RWPE1 (cell line): ENCODE data around the gene RERG.
"Not testable (repeated sequence)": the region's sequence is repeated elsewhere in the genome, so short reads cannot be mapped to it uniquely, and the experiment has no call there.

Experiments
- CTCF ChIA-PET: fragments of 350-600 bp; sonication (Branson Sonifier 250); formaldehyde crosslinking; extraction: SDS; loops from one replicate; lab custom pipeline; 2021; lab: Yijun Ruan, JAX
- POLR2A ChIA-PET: fragments of 400-600 bp; formaldehyde crosslinking; extraction: SDS; loops from one replicate; lab custom pipeline; 2020; ENCODE audit warnings: antibody characterized with exemption; ENCODE audit not compliant: low non-redundant PET; lab: Yijun Ruan, JAX
- DNase-seq: peaks from one replicate; pipeline ENCODE4 v3.0.0; 2012; ENCODE audit warnings: low spot score
- H3K27ac ChIP-seq: fragments of 450-650 bp; 2 replicates; pipeline ENCODE4 v1.5.1; 2017
- CTCF ChIP-seq: fragments of 450-650 bp; conservative IDR thresholded peaks from 2 replicates; pipeline ENCODE4 v1.5.1; 2017; ENCODE audit warnings: low read depth, mild to moderate bottlenecking

Gene RERG

GRCh38 chr12:15116086-15116485, 105.1 kb downstream of the RERG start:
- ChIA-PET POLR2A (no interaction called here), CTCF (no interaction called here)
- no peak for TF ChIP-seq CTCF
- DNase-seq: no peak
- H3K27ac ChIP-seq: no peak overlapping the region

GRCh38 chr12:15115434-15115833, 105.8 kb downstream of the RERG start:
- TF ChIP-seq CTCF: no peak
- H3K27ac ChIP-seq: no peak overlapping the region
- POLR2A ChIA-PET: no interaction called here
- DNase-seq: no peak
- CTCF ChIA-PET: no interaction called here

GRCh38 chr12:15114501-15114900, 106.7 kb downstream of the RERG start:
- POLR2A ChIA-PET: no interaction called here
- no peak for DNase-seq

GRCh38 chr12:15092826-15093225, 128.4 kb downstream of the RERG start:
- CTCF ChIA-PET: interaction anchor here (0.6 kb wide), 1 partner anchor 488 kb away, joined by 3 read pairs; no protein-coding TSS in a partner anchor
- no peak overlapping the region for H3K27ac ChIP-seq
- TF ChIP-seq CTCF: no peak
- POLR2A ChIA-PET: no interaction called here
- no peak for DNase-seq

More at GRCh38 chr12:15114501-15114900, 106.7 kb downstream of the RERG start:
- TF ChIP-seq CTCF: no peak
- H3K27ac ChIP-seq: no peak overlapping the region
- CTCF ChIA-PET: interaction anchor here (0.7 kb wide), 1 partner anchor 36 kb away, joined by 3 read pairs; no protein-coding TSS in a partner anchor

- no peak for TF ChIP-seq CTCF
- no peak overlapping the region for H3K27ac ChIP-seq
- POLR2A ChIA-PET: no interaction called here
- DNase-seq: no peak
- CTCF ChIA-PET: interaction anchor here (0.5 to 0.6 kb wide), 2 partner anchors 92 to 94 kb away, joined by 3 to 4 read pairs; no protein-coding TSS in a partner anchor
Measured at GRCh38 chr12:15090441-15090840, 130.8 kb downstream of the RERG start.

- no peak for DNase-seq
- no peak for TF ChIP-seq CTCF
- POLR2A ChIA-PET: no interaction called here
- no peak overlapping the region for H3K27ac ChIP-seq
- CTCF ChIA-PET: no interaction called here
Measured at GRCh38 chr12:15088105-15088504, 133.1 kb downstream of the RERG start.

GRCh38 chr12:15077751-15078150, 143.5 kb downstream of the RERG start:
- H3K27ac ChIP-seq, POLR2A ChIA-PET, DNase-seq, CTCF ChIA-PET: not testable (repeated sequence)
